ENCODE data around the gene TP53TG5.

TP53TG5 gene

DNA sequence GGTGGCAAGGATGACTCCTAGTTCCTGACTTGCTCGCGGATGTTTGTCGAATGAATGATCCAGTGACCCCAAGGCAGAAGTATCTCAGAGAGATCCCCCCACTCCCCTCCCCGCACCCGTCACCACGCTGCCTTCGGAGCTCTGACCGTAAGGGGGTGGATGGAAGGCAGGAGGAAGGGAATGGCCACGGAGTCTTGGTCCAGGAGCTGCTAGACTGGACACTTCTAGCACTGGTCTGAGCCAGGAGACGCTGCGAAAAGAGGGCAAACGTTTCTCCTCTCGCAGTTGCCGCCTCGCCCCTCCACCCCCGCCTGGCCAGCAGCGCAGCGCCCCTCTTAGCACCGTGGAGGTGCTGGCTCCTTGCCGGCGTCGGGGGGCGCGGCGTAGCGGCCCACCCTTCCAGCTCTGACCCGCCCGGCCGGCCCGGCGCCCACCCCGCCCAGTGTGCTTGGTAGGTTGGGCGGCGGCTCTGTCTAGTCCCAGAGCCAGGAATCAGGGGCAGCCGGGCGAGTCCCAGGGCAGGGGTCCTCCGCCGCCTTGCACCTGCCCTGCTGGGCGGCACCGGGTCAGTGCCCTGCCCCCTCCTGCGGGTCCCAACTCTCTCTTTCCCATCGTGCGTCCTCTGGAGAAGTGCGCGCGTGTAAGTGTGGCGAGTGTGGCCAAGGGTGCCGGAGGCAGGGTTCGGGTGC lies 27.6 kb upstream of the TP53TG5 start:
- no peak for DNase-seq (ENCODE audit: low spot score)

DNA sequence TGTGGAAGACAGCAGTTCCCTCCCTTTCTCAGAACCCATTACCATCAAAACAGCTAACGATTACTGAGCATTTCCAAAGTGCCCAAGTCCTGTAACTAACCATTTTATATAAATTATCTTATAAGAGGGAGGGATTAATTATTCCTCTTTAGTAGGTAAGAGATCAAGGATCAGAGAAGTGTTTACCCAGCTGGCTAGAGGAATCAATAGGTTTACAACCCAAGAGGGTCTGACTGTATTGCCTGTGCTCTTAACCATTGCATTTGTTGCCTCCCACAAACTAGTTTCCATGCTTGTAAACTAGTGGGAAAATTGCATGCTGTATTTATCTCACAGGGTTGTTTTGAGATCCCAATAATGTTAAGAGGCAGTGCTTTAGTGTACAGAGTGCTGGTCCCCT lies 26.3 kb upstream of the TP53TG5 start:
- no peak for DNase-seq (ENCODE audit: low spot score)

DNA sequence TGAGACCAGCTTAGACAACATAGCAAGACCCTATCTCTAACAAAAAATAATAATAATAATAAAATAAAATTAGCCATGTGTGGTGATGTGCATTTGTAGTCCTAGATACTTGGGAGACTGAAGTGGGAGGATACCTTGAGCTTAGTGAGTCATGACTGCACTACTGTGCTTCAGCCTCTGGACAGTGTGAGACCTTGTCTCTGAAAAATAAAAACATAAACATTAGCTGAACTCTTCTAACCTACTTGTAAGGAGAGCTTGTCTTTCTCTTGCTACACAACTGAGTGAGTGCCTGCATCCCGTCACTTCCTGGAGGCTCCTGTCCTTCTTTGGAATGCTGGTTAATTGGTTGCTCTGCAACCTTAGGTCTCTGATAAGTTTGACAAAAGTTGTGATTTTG lies 24.8 kb upstream of the TP53TG5 start:
- no peak for DNase-seq (ENCODE audit: low spot score)

GRCh38 chr20:45400346-45401031 lies 22.4 kb upstream of the TP53TG5 start:
- DNase-seq (ENCODE audit: low spot score), result no peak

GRCh38 chr20:45399018-45399417 lies 20.9 kb upstream of the TP53TG5 start:
- DNase-seq (ENCODE audit: low spot score), result no peak

- no peak for DNase-seq (ENCODE audit: low spot score)
Observed at GRCh38 chr20:45395114-45395415, 16.9 kb upstream of the TP53TG5 start.

DNA sequence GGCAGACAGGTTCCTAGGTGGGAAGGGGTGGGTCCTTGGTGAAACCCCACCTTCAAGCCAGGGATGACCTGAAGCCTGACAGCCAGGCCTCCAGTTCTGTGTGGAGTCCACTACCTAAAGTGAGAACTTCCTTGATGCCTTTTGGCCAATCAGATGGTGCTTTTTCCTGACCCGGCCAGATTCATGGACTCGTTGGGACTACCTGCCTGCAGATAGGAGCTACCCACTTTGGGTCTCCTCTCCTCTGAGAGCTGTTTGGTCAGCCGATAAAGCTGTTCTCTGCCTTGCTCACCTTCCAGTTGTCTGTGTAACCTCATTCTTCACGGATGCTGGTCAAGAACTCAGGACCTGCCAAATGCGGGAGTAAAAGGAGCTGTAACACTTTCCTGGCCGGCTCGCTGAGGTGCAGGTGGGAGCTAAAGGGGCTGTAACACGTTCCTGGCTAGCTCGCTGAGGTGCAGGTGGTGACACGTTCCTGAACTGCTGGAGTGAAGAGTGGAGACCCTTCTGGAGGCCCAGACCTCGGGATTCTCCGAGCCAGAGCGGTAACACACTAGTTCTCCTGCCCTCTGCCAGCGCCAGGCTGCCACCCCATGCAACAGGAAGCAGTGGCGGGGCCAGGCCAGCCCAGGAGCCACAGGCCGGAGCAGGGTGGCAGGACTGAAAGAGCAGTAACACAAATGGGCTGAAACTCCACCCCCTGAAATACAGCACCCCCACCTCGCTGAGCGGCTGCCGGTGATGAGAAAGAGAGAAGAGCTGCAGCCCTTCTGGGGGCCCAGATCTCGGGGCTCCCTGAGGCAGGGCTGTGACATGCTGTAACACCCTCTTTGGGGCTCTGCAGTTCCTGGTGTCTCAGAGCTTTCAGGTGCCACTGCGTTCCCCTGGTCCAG lies 16.3 kb upstream of the TP53TG5 start:
- DNase-seq (ENCODE audit: low spot score), result no peak

DNA sequence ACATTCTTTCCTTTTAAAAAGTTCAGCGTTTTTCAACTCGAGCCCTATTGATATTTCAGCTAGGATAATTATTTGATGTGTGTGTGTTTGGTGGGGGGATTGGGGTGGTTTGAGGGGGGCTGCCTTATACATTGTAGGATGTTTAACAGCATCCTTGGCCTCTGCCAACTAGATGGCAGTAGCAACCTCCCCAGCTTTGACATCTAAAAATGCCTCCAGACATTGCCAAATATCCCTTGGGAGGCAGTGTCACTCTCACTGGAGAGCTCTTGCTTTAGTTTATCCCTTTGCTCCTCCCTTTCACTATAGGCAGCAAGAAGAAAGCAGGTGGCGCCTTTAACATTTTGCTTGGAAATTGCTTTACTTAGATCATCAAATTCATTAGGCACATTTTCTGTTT lies 14.6 kb upstream of the TP53TG5 start:
- DNase-seq (ENCODE audit: low spot score), result no peak

DNA sequence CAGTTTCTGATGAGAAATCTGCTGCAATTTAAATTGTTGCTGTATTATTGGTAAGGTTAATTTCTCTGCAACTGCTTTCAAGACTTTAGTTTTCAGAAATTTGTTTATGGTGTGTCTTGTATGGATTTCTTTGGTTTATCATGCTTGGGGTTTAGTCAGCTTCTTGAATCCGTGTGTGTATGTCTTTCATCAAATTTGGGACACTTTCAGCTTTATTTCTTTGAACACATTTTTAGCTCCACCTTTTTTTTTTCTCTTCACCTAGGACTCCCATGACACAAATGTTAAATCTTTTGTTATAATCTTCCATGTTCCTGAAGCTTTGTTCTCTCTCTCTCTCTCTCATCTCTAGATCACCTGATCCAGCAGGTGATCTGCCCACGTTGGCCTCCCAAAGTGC lies 13.4 kb upstream of the TP53TG5 start:
- DNase-seq (ENCODE audit: low spot score), result no peak

DNA sequence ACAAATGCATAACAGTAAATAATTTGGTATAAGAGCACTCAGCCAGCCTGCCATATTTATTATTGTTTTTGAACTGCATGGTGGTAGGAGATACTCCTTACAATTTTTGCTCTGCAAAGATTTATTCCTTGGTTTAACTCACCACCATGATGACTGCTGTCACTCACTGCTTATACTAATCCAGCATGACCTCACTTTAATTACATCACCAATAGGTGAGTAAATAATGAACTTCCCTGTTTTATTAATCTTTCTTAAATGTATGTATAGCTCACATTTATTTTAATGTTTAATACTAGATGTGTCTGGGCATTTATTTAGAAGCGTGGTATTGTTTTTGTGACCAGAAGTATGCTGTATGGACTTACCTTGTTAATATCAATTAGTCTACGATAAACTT lies 12.8 kb upstream of the TP53TG5 start:
- no peak for DNase-seq (ENCODE audit: low spot score)

- no peak for DNase-seq (ENCODE audit: low spot score)
Observed at GRCh38 chr20:45387274-45387673, 9.1 kb upstream of the TP53TG5 start.

GRCh38 chr20:45377269-45377668 lies 856 bp downstream of the TP53TG5 start:
- DNase-seq (ENCODE audit: low spot score), result no peak

GRCh38 chr20:45374966-45375365 lies 3.2 kb downstream of the TP53TG5 start:
- DNase-seq (ENCODE audit: low spot score), result no peak

GRCh38 chr20:45374101-45374467 lies 4.0 kb downstream of the TP53TG5 start:
- no peak for DNase-seq (ENCODE audit: low spot score)

DNA sequence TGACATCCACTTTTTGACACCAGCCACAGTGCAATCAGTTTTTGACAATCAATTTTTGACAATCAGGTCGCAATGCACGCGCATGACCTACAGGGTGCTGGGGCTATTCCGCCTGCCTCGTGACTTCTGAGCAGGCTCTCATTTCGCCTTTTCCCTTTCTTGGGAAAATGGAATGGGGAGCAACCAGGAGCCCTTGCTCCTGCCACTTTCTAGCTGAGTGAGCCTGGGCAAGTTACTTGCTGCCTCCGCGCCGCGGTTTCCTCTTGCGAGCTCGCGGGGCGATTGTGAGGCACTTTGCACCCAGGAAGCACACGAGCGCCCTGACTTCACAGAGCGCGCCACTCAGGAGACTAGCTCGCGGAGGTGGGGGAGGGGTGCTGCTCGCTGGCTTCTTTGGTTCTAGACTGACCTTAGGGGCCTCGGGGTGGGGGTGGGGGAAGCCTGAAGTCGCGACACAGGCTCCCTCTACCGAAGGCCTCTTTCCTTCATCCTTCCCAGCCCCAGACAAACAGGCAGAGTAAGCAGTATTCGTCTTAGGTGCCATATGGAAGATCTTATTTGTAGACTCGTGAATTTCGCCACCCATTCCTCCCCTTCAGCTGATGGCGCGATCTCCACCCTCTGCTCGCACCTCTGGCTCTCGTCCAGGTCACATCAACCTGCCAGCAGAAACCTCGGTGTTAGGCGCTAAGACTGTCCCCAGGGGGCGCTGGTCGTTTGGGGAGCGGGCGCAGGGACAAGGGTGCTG lies 4.6 kb downstream of the TP53TG5 start:
- DNase-seq (ENCODE audit: low spot score), result peak; percentile 88

DNA sequence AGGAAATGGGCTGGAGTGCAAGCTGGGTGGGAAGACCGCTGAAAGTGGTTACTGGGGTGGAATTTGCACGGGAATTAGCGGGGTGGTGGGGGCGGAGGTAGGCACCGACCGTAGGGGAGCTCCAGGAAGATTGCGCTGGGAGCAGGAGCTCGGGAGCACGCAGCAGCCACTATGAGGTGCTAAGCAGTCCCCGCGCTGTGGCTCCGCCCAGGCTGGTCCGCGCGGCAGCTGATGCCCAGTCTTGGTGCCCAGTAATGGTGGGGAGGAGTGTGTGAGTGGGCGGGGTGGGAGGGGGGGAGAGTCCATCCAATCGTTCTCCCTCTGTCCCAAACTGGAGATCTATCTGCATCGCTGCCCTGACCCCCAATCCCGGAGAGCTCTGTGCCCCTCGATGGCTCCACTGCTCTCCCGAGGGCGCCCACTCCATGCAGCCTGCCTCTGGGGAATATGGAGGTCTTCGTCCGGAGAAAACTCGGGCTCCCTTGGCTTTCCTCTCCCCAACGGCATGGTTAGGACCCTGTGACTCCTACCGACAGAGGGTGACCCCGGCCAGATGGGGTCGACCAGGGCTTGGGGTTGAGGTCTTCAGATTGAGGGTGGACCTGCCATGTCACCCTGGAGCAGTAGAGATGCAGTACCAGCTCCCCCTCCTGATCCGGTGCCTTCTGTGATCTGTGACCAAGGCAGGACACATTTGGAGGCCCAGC lies 5.3 kb downstream of the TP53TG5 start:
- no peak for DNase-seq (ENCODE audit: low spot score)

GRCh38 chr20:45372241-45372640 lies 5.9 kb downstream of the TP53TG5 start:
- no peak for DNase-seq (ENCODE audit: low spot score)

- no peak for DNase-seq (ENCODE audit: low spot score)
Observed at GRCh38 chr20:45370571-45371160, 7.5 kb downstream of the TP53TG5 start.

DNA sequence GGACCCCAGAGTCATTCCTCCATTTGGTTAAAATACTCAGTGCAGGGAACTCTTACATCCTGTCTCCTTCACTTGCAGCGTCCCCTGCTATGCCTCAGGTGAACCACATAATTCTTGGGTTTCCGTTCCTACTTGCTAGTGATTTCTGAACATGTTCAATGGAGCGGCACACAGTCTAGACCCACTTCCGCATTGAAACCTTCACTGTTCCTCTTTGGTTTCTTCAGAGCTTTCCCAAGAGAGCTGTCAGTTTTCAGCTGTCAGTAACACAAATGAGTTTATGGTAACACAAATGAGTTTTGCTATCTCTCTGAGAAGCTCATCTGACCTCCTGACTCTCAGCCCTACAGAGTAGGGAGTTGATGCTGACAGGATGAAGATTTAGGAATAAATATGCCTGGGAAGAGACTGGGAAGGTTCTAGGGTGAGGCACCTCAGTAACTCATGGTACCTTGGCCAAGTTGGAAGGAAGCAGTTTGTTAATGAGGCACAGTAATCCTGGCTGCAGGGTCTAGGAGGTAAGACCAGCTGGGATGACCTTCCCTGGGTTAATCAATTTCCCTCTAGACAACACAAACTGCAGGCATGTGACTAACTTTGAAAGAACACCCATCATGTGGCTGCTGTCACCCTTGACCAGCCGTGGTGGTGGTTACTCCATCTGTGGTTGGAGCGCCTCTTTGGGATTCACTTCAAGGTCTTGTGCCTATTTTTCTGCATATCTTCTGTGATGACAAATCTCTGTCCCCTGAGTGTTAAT lies 9.7 kb downstream of the TP53TG5 start:
- no peak for DNase-seq (ENCODE audit: low spot score)

DNA sequence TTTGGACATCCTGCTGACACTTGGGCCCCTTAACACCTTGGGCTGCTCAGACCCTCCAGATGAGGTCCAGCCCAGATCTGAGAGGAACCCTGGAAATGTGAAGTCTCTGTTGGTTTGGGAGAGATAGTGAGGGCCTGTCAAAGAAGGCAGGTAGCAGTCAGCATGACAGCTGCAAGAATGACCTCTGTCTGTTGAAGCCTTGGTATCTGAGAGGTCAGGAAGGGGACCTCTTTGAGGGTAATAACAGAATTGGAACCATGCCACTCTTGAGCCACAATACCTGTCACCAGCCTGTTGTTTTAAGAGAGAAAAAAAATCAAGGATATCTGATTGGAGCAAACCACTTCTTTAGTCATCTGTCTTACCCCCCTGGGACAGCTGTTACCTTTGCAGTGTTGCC lies 11.0 kb downstream of the TP53TG5 start:
- no peak for DNase-seq (ENCODE audit: low spot score)

DNA sequence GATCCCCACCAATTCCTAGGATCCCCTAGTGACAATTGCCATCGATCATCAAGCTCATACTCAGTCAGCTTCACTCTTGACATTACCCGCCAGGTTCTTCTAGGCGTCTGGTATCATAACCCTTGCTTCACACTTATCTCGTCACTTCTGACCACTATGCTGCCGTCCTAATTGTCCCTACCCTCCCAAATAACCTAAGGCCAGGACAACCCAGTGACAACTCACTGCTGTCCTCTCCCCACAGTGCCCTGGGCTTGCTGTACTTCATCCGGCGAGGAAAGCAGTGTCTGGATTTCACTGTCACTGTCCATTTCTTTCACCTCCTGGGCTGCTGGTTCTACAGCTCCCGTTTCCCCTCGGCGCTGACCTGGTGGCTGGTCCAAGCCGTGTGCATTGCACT lies 11.5 kb downstream of the TP53TG5 start:
- no peak for DNase-seq (ENCODE audit: low spot score)
